Activated B cell treated with CpG ODN at 0.5 μM for 24 hours (primary cell): ENCODE results near the gene KANSL2. TPM values are rescaled to one million over a fixed set of nuclear protein-coding genes. Genes with fewer than 3 reads are reported as not detected.
"Not testable (repeated sequence)": the region's sequence is repeated elsewhere in the genome, so short reads cannot be mapped to it uniquely, and the experiment has no call there.

ENCODE experiments used
- ATAC-seq: fragments of 200-7000 bp; cut with Tn5 transposase; one replicate; pipeline ENCODE4 v1.10.0; 2021; ENCODE audit warnings: low read depth, mild to moderate bottlenecking, moderate library complexity
- CTCF ChIA-PET: fragments of 350-600 bp; sonication (Branson Sonifier 250); formaldehyde crosslinking; loops from one replicate; lab custom pipeline; 2021; ENCODE audit warnings: antibody characterized with exemption; lab: Charles Lee
- POLR2A ChIA-PET: fragments of 350-600 bp; sonication (Branson Sonifier 250); formaldehyde crosslinking; loops from one replicate; lab custom pipeline; 2021; ENCODE audit warnings: antibody characterized with exemption; lab: Charles Lee
- DNase-seq: peaks from one replicate; pipeline ENCODE4 v3.0.0; 2022
- H3K27ac Mint-ChIP-seq: one replicate; pipeline ENCODE4 v1.8.0; 2020; ENCODE audit warnings: mixed read lengths
- H3K27me3 Mint-ChIP-seq: one replicate; pipeline ENCODE4 v1.8.0; 2021; ENCODE audit warnings: mixed read lengths
- H3K36me3 Mint-ChIP-seq: one replicate; pipeline ENCODE4 v1.8.0; 2021; ENCODE audit warnings: low read depth, mixed read lengths
- H3K4me1 Mint-ChIP-seq: one replicate; pipeline ENCODE4 v1.8.0; 2021; ENCODE audit warnings: mixed read lengths
- H3K4me3 Mint-ChIP-seq: one replicate; pipeline ENCODE4 v1.8.0; 2020; ENCODE audit warnings: mild to moderate bottlenecking, mixed read lengths
- H3K9me3 Mint-ChIP-seq: one replicate; pipeline ENCODE4 v1.8.0; 2020; ENCODE audit warnings: mixed read lengths
- intact Hi-C: fragments of 100-400 bp; cut with micrococcal nuclease; formaldehyde crosslinking; loops from one replicate; pipeline ENCODE4 v1.15.1; 2024
- total RNA-seq: library from RNA; stranded (reverse); gene quantifications from 2 replicates; pipeline ENCODE4 v1.2.3, GENCODE V29; 2022
- TF ChIP-seq, protein P1 (sequence below): fragments of 200-600 bp; IDR thresholded peaks from one replicate; pipeline ENCODE4 v1.8.0; 2022; ENCODE audit warnings: antibody characterized with exemption, mild to moderate bottlenecking

Gene KANSL2
- total RNA-seq, 1 donor from 2014 or later = 59.5 TPM

- Mint-ChIP-seq H3K36me3 (peaks cover 39% of the 10 kb centered on the region), H3K27me3 (peaks cover 2% of the 10 kb centered on the region), H3K4me3 (peak within 1 kb of the TSS; percentile 87), H3K9me3 (peaks cover 11% of the 10 kb centered on the region), H3K4me1 (peaks cover 39% of the 10 kb centered on the region), H3K27ac (peak within 1 kb of the TSS; percentile 97)
- ATAC-seq = peak; percentile 91
- ChIA-PET CTCF (no interaction called here), POLR2A (interaction anchor here (1.0 to 3.9 kb wide), 2 partner anchors 35 to 135 kb away, joined by 5 to 19 read pairs; partner anchors contain the start of genes DDX23 and KANSL2)
- intact Hi-C loops = loop anchor here (1.0 to 10.0 kb wide), 7 partner anchors 34 to 904 kb away; partner anchors contain the start of genes ARF3, ASB8, KANSL2 and SENP1
- DNase-seq = peak; percentile 92
- TF ChIP-seq, protein P1, sequence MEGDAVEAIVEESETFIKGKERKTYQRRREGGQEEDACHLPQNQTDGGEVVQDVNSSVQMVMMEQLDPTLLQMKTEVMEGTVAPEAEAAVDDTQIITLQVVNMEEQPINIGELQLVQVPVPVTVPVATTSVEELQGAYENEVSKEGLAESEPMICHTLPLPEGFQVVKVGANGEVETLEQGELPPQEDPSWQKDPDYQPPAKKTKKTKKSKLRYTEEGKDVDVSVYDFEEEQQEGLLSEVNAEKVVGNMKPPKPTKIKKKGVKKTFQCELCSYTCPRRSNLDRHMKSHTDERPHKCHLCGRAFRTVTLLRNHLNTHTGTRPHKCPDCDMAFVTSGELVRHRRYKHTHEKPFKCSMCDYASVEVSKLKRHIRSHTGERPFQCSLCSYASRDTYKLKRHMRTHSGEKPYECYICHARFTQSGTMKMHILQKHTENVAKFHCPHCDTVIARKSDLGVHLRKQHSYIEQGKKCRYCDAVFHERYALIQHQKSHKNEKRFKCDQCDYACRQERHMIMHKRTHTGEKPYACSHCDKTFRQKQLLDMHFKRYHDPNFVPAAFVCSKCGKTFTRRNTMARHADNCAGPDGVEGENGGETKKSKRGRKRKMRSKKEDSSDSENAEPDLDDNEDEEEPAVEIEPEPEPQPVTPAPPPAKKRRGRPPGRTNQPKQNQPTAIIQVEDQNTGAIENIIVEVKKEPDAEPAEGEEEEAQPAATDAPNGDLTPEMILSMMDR = no peak
These were observed 34.6 kb upstream of the KANSL2 start, which contains the start of gene CCNT1 for GRCh38 chr12:48716493-48717251. Gene CCNT1 (minus strand): TSS chr12:48716707. CDS start chr12:48716675, 32 bp downstream.

DNA sequence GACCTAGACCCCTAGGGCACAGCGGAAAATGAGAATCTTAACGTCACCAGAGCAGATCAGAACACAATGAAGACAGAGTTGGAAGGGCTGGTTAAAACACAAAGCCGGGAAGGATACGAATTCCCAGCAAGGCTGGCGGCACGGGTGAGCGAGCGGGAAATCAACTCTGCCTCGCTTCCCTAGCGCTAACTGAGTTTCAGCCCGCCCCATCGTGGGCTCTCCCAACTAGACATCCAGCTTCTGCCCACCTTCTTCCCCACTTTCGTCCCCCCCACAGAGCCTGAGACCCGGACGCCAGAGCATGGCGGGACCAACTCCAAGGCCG lies 34.1 kb upstream of the KANSL2 start:
- CTCF ChIA-PET = no interaction called here

GRCh38 chr12:48712209-48712608 lies 30.2 kb upstream of the KANSL2 start:
- Mint-ChIP-seq H3K4me1 (peaks cover 52% of the 10 kb centered on the region), H3K9me3 (no peaks in the 10 kb centered on the region), H3K27me3 (no peaks in the 10 kb centered on the region), H3K4me3 (no peak overlapping the region), H3K27ac (no peak overlapping the region), H3K36me3 (peaks cover 69% of the 10 kb centered on the region)
- ATAC-seq (no peak), DNase-seq (no peak)
- ChIA-PET CTCF (no interaction called here), POLR2A (interaction anchor here (0.6 kb wide), 1 partner anchor 1116 kb away, joined by 4 read pairs; the partner anchor contains the start of gene NCKAP5L)
- intact Hi-C loops = loop anchor here (10.0 kb wide), 1 partner anchor 243 kb away; the partner anchor contains the start of gene ARF3
- TF ChIP-seq, protein P1 = no peak

More for the DNA sequence above, 34.1 kb upstream of the KANSL2 start:
- DNase-seq (no peak), ATAC-seq (no peak)
- intact Hi-C loops = loop anchor here (1.0 to 10.0 kb wide), 7 partner anchors 34 to 903 kb away; partner anchors contain the start of genes ARF3, ASB8, KANSL2 and SENP1
- Mint-ChIP-seq H3K27me3 (peaks cover 2% of the 10 kb centered on the region), H3K4me3 (peak overlapping the region; percentile 87), H3K36me3 (peaks cover 43% of the 10 kb centered on the region), H3K27ac (peak overlapping the region; percentile 97), H3K9me3 (peaks cover 10% of the 10 kb centered on the region), H3K4me1 (peaks cover 42% of the 10 kb centered on the region)
- POLR2A ChIA-PET = interaction anchor here (1.0 to 3.9 kb wide), 2 partner anchors 34 to 136 kb away, joined by 5 to 19 read pairs; partner anchors contain the start of genes DDX23 and KANSL2
- TF ChIP-seq, protein P1 = no peak

GRCh38 chr12:48698822-48699221 lies 16.8 kb upstream of the KANSL2 start:
- H3K4me1 Mint-ChIP-seq = not testable (repeated sequence)

GRCh38 chr12:48696626-48697025 lies 14.6 kb upstream of the KANSL2 start:
- intact Hi-C loops = no loop called here
- Mint-ChIP-seq H3K9me3 (no peaks in the 10 kb centered on the region), H3K36me3 (peaks cover 74% of the 10 kb centered on the region), H3K4me3 (no peak overlapping the region), H3K27me3 (no peaks in the 10 kb centered on the region), H3K4me1 (no peaks in the 10 kb centered on the region), H3K27ac (no peak overlapping the region)
- ATAC-seq (no peak), DNase-seq (no peak)
- TF ChIP-seq, protein P1 = no peak
- CTCF ChIA-PET = no interaction called here
- POLR2A ChIA-PET = no interaction called here

More at GRCh38 chr12:48698822-48699221, 16.8 kb upstream of the KANSL2 start:
- CTCF ChIA-PET, H3K27ac Mint-ChIP-seq, ATAC-seq, DNase-seq, H3K9me3 Mint-ChIP-seq, intact Hi-C loops, H3K27me3 Mint-ChIP-seq, POLR2A ChIA-PET, H3K4me3 Mint-ChIP-seq: not testable (repeated sequence)
- peaks cover 69% of the 10 kb centered on the region for H3K36me3 Mint-ChIP-seq
